Measurements from ENCODE around the gene KIAA0825.

- TF ChIP-seq CTCF (IDR thresholded peaks at IDR 0.05; ENCODE audit: low read depth, low read length, poor library complexity, severe bottlenecking) (no peak), EZH2phosphoT487 (IDR thresholded peaks at IDR 0.05; ENCODE audit: borderline replicate concordance, low read length) (no peak)
Measured at GRCh38 chr5:94645053-94645452, 26.6 kb upstream of the KIAA0825 start.
